ENCODE results near the gene FAM47C. TPM values are rescaled to one million over a fixed set of nuclear protein-coding genes. Genes with fewer than 3 reads are reported as not detected.
"Not testable (repeated sequence)": the region's sequence is repeated elsewhere in the genome, so short reads cannot be mapped to it uniquely, and the experiment has no call there.

FAM47C gene
- total and polyA plus RNA-seq, 2 of the 4 experiments (the other 2 are of a cell fraction), result not detected

DNA sequence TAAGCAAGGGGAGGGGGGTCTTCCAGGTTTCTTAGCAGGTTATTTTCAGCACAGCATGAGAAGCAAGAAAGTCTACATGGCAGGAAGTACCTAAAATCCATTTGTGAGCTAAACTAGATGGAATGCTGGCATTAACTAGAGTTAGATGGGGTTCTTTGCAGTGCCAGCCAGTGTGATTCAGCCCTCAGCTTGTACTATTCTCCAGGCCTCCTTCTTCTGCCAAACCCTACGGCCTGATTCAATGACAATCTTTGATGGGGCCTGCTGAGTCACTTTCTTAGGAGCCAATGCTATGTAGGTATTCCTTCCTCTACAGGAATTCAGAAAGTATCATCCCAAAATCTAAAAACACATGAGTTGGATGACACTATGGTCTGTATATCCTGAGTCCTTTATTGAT lies 26.1 kb downstream of the FAM47C start:
- H3K9ac ChIP-seq (ENCODE audit: low read depth, low read length); H3K9me3 ChIP-seq (ENCODE audit: control insufficient read depth, insufficient read depth, low read length); H3K4me3 ChIP-seq (ENCODE audit: insufficient read depth, low read depth, low read length); intact Hi-C loops (cut with micrococcal nuclease); H3K9me1 ChIP-seq (ENCODE audit: insufficient read depth, low read length); ATAC-seq (ENCODE audit: low read depth); H3K36me3 ChIP-seq (ENCODE audit: control insufficient read depth, insufficient read depth, low read length); H3K4me2 ChIP-seq (ENCODE audit: low read depth, low read length); H2BK120ac ChIP-seq (ENCODE audit: low read depth, low read length); H3K79me1 ChIP-seq (ENCODE audit: low read depth in 1 of 2, low read length in 2 of 2); H3K4me1 ChIP-seq (ENCODE audit: control insufficient read depth, insufficient read depth, low read length); CTCF ChIA-PET; H3K23ac ChIP-seq (ENCODE audit: low read depth, low read length); H3K14ac ChIP-seq (replicated peaks; ENCODE audit: low read depth, low read length); H4K20me1 ChIP-seq (ENCODE audit: insufficient read depth, low read length); H2BK5ac ChIP-seq (ENCODE audit: low read depth, low read length, poor library complexity, severe bottlenecking); H2AK9ac ChIP-seq (replicated peaks; ENCODE audit: low read depth, low read length, poor library complexity); BruUV-seq (replicated peaks); H4K8ac ChIP-seq (ENCODE audit: low read depth in 2 of 2, low read length in 2 of 2); H2BK15ac ChIP-seq (ENCODE audit: low read depth, low read length); H4K5ac ChIP-seq (ENCODE audit: low read depth, low read length); H2BK20ac ChIP-seq (ENCODE audit: low read depth, low read length); H2AK5ac ChIP-seq (ENCODE audit: low read depth, low read length); H3K27ac ChIP-seq (ENCODE audit: insufficient read depth, low read length); dilution Hi-C loops (cut with HindIII; ENCODE audit: low sequenced_read_pairs, unreplicated experiment); H4K91ac ChIP-seq (ENCODE audit: insufficient read depth, low read depth, low read length); DNase-seq; H2AFZ ChIP-seq (replicated peaks; ENCODE audit: low read length, poor library complexity); H3K4ac ChIP-seq (ENCODE audit: low read depth, low read length); H3K27me3 ChIP-seq (ENCODE audit: control insufficient read depth, insufficient read depth, low read length); H3K18ac ChIP-seq (ENCODE audit: low read depth, low read length); H3K56ac ChIP-seq (ENCODE audit: extremely low read depth, insufficient read depth, low read length); in situ Hi-C loops (cut with MboI; ENCODE audit: low sequenced_read_pairs); POLR2A ChIA-PET (ENCODE audit: unreplicated experiment): not testable (repeated sequence)
- no CpG with 5 or more reads among the region's 1 CpG for WGBS, 2 experiments (ENCODE audit: extremely low coverage in 2 of 2, insufficient read length in 1 of 2)

- BruUV-seq (replicated peaks), result not testable (repeated sequence)
Observed at GRCh38 chrX:37036674-37037220, 28.6 kb downstream of the FAM47C start.

More at GRCh38 chrX:37036674-37037220, 28.6 kb downstream of the FAM47C start:
- H2AK5ac ChIP-seq (ENCODE audit: low read depth, low read length); H4K91ac ChIP-seq (ENCODE audit: insufficient read depth, low read depth, low read length); H3K18ac ChIP-seq (ENCODE audit: low read depth, low read length); DNase-seq; H2BK120ac ChIP-seq (ENCODE audit: low read depth, low read length); H3K23ac ChIP-seq (ENCODE audit: low read depth, low read length); H4K8ac ChIP-seq (ENCODE audit: low read depth in 2 of 2, low read length in 2 of 2); dilution Hi-C loops (cut with HindIII; ENCODE audit: low sequenced_read_pairs, unreplicated experiment); H3K9me1 ChIP-seq (ENCODE audit: insufficient read depth, low read length); H3K4me3 ChIP-seq (ENCODE audit: insufficient read depth, low read depth, low read length); H3K36me3 ChIP-seq (ENCODE audit: control insufficient read depth, insufficient read depth, low read length); intact Hi-C loops (cut with micrococcal nuclease); H3K4ac ChIP-seq (ENCODE audit: low read depth, low read length); H4K20me1 ChIP-seq (ENCODE audit: insufficient read depth, low read length); ATAC-seq (ENCODE audit: low read depth); H3K27me3 ChIP-seq (ENCODE audit: control insufficient read depth, insufficient read depth, low read length); H2BK5ac ChIP-seq (ENCODE audit: low read depth, low read length, poor library complexity, severe bottlenecking); H2BK15ac ChIP-seq (ENCODE audit: low read depth, low read length); H3K4me1 ChIP-seq (ENCODE audit: control insufficient read depth, insufficient read depth, low read length); H3K9ac ChIP-seq (ENCODE audit: low read depth, low read length); H2BK20ac ChIP-seq (ENCODE audit: low read depth, low read length); H3K9me3 ChIP-seq (ENCODE audit: control insufficient read depth, insufficient read depth, low read length); H2AK9ac ChIP-seq (replicated peaks; ENCODE audit: low read depth, low read length, poor library complexity); H2AFZ ChIP-seq (replicated peaks; ENCODE audit: low read length, poor library complexity); H4K5ac ChIP-seq (ENCODE audit: low read depth, low read length); H3K14ac ChIP-seq (replicated peaks; ENCODE audit: low read depth, low read length); POLR2A ChIA-PET (ENCODE audit: unreplicated experiment); H3K56ac ChIP-seq (ENCODE audit: extremely low read depth, insufficient read depth, low read length); H3K27ac ChIP-seq (ENCODE audit: insufficient read depth, low read length); H3K79me1 ChIP-seq (ENCODE audit: low read depth in 1 of 2, low read length in 2 of 2); in situ Hi-C loops (cut with MboI; ENCODE audit: low sequenced_read_pairs); CTCF ChIA-PET; H3K4me2 ChIP-seq (ENCODE audit: low read depth, low read length): not testable (repeated sequence)
- 20% methylated on average over 1 of the region's 7 CpGs; no CpG with 5 or more reads in 1 of the 2 experiments for WGBS, 2 experiments (ENCODE audit: extremely low coverage in 2 of 2, insufficient read length in 1 of 2)

All from IMR-90 (cell line).